Activated CD8-positive, alpha-beta memory T cell treated with anti-CD3 and anti-CD28 coated beads, Interleukin-2, amount 50 U/mL, for 24 hours (primary cell): Measurements from ENCODE around the gene ARHGAP30.
"Not testable (repeated sequence)": the region's sequence is repeated elsewhere in the genome, so short reads cannot be mapped to it uniquely, and the experiment has no call there.

Experiments used
- DNase-seq: peaks from one replicate; pipeline ENCODE4 v3.0.0-alpha.2; 2020; ENCODE audit errors: extremely low read depth

The ARHGAP30 gene

GRCh38 chr1:161069241-161069640, 450 bp downstream of the ARHGAP30 start:
- DNase-seq = no peak

- DNase-seq = peak; percentile 55
Observed at GRCh38 chr1:161068306-161069234, 1.1 kb downstream of the ARHGAP30 start.

- no peak for DNase-seq
Observed at GRCh38 chr1:161066694-161067093, 3.0 kb downstream of the ARHGAP30 start.

- DNase-seq = not testable (repeated sequence)
Observed at GRCh38 chr1:161065681-161066080, 4.0 kb downstream of the ARHGAP30 start.

GRCh38 chr1:161063936-161064335, 5.8 kb downstream of the ARHGAP30 start:
- DNase-seq = not testable (repeated sequence)

- DNase-seq = no peak
Observed at GRCh38 chr1:161061419-161061818, 8.3 kb downstream of the ARHGAP30 start.

GRCh38 chr1:161059293-161059692, 10.4 kb downstream of the ARHGAP30 start:
- no peak for DNase-seq

- DNase-seq = no peak
Observed at GRCh38 chr1:161054805-161055204, 14.9 kb downstream of the ARHGAP30 start.

- no peak for DNase-seq
Observed at GRCh38 chr1:161054232-161054631, 15.5 kb downstream of the ARHGAP30 start.

GRCh38 chr1:161052899-161053298, 16.8 kb downstream of the ARHGAP30 start:
- no peak for DNase-seq

- no peak for DNase-seq
Observed at GRCh38 chr1:161051219-161051618, 18.5 kb downstream of the ARHGAP30 start.

- DNase-seq = no peak
Observed at GRCh38 chr1:161048949-161049722, 20.6 kb downstream of the ARHGAP30 start.

GRCh38 chr1:161047436-161048420, 22.0 kb downstream of the ARHGAP30 start:
- no peak for DNase-seq

- DNase-seq = no peak
Observed at GRCh38 chr1:161046605-161047228, 23.0 kb downstream of the ARHGAP30 start.

- DNase-seq = peak; percentile 85
Observed at GRCh38 chr1:161045736-161046604, 23.7 kb downstream of the ARHGAP30 start, which contains the start of gene USF1. Gene USF1, minus strand, starts transcription at chr1:161045977. Its CDS starts 2,702 bp downstream, at chr1:161043275.

- DNase-seq = no peak
Observed at GRCh38 chr1:161044908-161045735, 24.6 kb downstream of the ARHGAP30 start.

GRCh38 chr1:161044535-161044907, 25.2 kb downstream of the ARHGAP30 start:
- DNase-seq = no peak

GRCh38 chr1:161039546-161039945, 30.1 kb downstream of the ARHGAP30 start:
- no peak for DNase-seq

- no peak for DNase-seq
Observed at GRCh38 chr1:161039154-161039545, 30.5 kb downstream of the ARHGAP30 start.
